ENCODE data around the gene ARHGAP6.
"Not testable (repeated sequence)": the region's sequence is repeated elsewhere in the genome, so short reads cannot be mapped to it uniquely, and the experiment has no call there.

The ARHGAP6 gene

DNA sequence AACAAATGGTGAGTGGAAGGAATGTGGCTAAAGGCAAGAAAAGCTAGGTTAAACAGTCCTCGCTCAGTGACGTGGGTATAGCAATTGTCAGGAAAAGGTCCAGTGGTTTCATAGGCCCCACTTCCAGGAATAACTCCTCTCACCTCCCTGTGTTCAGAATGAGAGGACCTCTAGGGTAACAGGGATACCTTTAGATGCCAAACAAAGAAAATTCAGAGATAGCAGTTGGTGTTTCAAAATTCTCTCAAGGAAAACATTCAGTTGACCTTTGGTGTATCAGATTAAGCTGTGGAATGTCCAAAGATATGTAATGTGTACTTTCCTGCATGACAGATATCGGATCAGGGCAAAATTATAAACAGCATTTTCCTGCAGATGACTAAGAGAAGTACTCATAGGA, 155.9 kb downstream of the ARHGAP6 start:
- no peak for DNase-seq

DNA sequence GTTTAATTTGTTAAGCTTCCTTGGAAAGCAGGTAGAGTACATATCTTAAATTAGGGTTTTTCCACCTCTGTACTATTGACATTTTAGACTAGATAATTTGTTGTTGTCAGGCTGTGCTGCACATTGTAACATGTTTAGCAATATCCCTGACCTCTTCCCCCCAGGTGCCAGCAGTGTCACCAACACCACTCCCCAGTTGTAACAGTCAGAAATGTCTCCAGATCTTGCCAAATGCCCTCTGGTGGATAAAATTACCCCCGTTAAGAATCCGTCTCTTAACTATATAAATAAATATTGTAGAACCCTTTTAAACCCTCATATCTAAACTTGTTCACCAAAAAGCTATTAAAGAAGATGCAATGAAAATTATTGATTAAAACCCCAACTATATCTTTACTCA, 161.5 kb downstream of the ARHGAP6 start:
- no peak for DNase-seq

DNA sequence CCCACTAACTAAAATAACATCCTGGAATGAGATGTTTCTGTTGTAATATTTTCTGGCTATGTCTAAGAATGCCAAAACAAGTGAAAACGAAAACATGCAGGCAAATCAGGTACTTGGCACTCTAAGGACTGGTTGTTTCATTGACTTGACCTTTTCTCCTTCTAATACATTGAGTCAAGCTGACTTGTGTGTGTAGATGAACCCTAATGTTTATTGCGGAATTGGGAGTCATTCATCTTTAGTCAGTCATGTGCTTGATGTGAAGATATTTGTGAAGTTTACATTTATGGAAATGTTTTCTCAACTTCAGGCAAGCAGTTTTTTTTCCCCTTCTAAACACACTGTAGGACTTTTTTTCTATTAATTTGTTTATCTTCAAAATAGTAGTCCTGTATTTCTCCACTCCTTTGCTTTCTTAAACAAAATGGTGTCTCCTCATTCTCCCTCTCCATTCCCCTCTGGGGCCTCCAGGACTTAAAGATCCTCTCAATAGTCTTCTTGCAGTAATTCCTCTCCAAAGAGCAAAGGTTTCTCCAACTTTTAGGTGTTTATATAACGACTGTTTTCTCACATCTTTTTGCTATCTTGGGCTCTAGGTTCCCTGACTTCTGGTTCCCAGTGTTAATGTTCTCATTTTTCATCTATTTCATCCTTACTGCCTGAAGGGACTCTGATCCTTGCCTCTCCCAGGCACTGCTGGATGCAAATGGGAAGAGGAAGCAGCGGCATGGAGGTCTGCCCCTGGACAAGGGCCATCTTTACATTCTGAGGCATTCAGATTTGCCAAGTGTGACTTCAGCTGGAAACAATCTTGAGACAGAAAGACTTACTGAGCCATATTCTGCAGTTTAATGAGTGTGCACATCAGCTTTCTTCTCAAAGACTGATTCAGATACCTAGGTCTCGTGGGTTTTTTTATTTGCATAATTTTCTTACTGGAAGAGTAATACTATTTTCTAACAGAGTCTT, 166.4 kb downstream of the ARHGAP6 start:
- no peak for DNase-seq

DNA sequence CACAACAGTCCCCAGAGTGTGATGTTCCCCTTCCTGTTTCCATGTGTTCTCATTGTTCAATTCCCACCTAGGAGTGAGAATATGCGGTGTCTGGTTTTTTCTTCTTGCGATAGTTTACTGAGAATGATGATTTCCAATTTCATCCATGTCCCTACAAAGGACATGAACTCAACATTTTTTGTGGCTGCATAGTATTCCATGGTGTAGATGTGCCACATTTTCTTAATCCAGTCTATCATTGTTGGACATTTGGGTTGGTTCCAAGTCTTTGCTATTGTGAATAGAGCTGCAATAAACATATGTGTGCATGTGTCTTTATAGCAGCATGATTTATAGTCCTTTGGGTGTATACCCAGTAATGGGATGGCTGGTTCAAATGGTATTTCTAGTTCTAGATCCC, 174.3 kb downstream of the ARHGAP6 start:
- not testable (repeated sequence) for DNase-seq

DNA sequence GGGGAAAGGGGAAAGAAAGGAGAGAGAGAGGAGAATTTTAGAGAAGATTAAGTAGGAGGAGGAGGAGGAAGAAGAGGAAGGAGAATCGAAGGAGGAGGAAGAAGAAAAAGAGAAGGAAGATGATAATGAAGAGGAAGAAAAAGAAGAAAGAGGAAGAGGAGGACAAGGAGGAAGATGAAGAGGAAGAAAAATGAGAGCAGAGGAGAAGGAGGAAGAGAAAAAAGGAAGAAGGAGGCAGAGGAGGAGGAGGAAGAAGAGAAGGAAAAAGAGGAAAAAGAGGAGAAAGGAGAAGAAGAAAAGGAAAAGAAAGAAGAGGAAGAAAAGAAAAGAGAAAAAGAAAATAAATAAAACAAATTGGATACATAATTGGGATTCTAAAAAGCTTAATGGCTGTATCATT, 181.4 kb downstream of the ARHGAP6 start:
- DNase-seq, result no peak

DNA sequence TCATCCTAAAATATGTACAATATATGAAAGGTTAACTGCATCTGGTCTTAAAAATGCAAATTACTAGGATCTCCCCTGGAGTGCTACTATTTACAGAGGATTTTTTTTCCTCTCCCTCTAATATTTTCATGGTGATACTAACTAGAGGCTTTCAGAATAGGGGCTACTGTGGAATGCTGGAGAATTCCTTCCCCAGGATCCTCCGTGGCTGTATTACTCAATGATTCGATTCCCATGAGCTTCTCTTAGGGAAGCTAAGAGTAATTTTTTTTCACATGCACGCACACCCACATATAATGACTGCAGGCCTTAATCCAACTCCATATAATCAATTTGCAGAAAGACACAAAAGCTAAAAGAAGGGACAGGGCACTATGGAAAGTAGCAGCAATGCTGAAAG, 184.7 kb downstream of the ARHGAP6 start:
- DNase-seq, result no peak

DNA sequence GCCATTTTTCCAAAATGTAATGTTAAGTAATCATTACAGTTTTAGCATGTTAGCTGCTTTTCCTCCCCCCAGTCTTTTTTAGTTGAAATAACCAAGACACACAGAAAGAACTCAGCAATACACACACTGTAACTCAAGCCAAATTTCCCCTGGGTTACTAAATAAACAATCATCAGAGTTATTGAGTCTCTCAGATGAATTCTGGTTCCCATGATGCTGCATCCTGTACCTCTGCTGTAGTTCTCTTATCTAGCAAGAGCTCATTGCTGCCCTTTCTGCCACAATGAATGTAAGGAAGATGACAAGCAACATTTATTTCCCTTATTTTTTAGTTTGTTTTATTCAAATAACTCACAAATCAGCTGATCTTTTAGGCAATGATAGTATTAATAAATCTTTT, 185.1 kb downstream of the ARHGAP6 start:
- no peak for DNase-seq

DNA sequence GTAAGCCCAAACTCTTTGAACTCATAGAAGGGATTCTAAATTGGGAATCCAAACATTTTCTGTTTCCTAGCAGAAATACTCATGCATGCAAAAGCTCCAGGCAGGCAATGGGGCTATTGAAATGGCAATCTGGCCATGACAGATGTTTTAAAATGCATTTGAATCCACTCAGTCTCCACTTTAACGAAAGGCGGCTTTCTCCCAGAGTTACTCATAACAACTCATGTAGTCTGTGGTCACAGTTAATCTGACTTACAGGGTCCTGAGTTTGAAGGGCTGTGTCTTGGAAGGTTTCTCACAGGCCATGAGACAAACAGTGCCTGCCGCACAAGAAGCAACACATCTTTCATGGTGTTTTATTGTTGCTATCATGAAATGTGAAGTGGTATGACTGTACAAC, 186.8 kb downstream of the ARHGAP6 start:
- no peak for DNase-seq

DNA sequence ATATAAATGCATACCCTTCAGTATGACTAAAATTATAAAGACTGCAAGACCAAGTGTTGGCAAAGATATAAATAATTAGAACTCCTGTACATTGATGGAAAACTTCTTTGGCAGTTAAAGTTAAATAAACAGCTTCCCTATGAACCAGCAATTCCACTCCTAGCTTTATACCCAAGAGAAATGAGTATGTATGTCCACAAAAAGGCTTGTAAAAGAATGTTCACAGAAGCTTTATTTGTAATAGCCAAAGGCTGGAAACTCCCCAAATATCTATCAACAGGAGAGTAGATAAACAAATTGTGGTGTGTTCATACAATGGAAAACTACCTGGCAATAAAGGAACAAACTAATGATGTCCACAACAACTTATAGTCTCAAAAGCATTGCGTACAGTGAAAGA, 187.7 kb downstream of the ARHGAP6 start:
- no peak for DNase-seq

DNA sequence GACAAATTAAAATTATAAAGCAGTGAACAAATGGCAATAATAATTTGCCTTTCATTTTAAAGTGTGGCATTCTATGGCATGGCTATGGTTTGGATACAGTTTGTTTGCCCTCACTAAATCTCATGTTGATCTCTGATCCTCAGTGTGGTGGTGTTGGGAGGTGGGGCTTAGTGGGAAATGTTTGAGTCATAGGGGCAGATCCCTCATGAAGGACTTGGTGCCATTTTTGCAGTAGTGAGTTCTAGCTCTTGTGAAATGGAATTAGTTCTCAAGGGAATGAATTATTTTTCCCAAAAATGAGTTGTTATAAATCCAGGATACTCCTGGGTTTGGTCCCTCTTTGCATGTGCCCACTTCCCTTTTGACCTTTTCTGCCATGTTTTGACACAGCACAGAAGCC, 191.1 kb downstream of the ARHGAP6 start:
- DNase-seq, result no peak

DNA sequence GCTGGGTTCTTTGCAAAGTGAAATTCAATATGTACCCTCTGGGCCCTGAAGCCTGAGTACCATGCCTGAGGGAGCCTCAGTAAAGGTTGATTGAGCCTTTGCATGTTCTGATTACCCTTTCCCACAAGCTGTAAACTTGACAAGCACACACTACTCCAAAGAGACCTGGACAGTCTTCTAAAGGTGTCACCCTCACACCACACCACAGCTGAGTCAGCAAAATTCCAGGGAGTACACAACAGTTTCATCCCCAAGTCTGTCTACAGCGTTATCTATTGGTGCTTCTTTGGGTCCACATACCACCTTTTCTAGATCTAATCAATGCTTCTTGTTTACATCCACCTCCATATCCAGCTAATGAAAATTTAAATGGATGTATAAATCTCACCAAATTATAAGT, 191.7 kb downstream of the ARHGAP6 start:
- DNase-seq, result no peak

DNA sequence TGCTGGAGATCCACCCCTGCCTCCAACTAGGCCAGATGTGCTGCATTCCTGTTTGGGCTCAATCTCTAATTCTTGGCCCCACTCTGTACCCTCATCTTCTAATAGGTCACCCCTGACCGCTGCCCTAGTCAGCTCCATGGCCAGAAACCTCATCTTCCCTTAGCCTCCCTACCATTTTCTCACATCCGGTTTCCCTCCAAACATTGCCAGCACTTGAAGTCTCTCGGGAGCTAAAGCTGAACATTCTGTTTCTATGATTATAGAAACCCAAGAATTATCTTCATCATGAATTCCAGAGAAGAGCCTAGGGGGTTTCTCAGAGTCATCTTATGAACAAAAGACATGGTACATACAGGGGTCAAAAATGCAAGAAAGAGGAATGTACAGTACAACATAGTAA, 192.8 kb downstream of the ARHGAP6 start:
- no peak for DNase-seq

DNA sequence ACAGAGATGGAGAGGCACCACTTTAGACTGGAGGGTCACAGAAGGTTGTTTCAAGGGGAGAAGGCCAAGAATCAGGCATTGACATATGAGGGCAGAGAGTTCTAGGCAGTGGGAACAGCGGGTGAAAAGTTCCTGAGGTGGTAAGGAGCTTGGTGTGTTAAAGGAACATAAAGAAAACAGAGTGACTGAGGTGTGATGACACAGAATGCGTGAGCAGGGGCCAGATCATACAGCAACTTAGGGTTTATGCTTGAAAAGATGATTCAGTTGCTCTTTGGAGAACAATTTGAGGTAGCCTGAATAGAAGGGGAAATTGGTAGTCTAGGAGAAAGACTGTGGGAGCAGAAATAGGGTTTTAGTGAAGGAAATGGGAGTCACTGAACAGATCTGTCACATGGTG, 193.3 kb downstream of the ARHGAP6 start:
- no peak for DNase-seq

DNA sequence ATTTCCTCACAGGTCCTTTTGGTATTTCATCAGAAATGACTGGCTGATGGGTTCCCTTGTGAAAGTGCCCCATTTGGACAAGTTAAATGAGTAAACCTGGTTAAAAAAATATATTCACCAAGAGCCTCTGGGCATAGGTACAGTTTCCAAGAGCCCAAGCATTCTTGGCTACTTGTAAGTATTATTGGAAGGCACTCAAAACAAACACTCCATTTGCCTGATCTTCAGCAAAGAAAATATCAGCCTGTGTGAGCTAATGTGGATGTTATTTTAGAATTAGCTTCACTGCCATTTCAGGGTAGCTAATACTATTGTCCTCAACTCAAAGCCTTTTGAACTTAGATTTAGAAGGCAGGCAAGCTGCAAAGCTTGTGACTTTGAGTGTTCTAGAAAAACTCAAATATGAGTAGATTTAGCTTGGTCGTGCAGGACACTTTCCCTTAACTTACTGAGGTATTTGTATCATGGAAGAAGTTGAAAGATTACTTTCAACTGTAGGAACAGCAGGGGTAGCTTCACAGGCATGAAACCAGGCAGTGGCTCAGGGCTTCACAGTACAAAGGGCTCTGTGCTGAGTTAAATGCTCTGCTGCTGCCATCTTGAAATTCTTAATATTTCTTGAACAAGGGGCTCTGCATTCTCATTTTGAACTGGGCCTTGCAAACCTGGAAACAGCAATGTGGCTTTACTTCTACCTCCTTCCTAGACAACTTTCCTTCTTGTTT, 195.3 kb downstream of the ARHGAP6 start:
- no peak for DNase-seq

DNA sequence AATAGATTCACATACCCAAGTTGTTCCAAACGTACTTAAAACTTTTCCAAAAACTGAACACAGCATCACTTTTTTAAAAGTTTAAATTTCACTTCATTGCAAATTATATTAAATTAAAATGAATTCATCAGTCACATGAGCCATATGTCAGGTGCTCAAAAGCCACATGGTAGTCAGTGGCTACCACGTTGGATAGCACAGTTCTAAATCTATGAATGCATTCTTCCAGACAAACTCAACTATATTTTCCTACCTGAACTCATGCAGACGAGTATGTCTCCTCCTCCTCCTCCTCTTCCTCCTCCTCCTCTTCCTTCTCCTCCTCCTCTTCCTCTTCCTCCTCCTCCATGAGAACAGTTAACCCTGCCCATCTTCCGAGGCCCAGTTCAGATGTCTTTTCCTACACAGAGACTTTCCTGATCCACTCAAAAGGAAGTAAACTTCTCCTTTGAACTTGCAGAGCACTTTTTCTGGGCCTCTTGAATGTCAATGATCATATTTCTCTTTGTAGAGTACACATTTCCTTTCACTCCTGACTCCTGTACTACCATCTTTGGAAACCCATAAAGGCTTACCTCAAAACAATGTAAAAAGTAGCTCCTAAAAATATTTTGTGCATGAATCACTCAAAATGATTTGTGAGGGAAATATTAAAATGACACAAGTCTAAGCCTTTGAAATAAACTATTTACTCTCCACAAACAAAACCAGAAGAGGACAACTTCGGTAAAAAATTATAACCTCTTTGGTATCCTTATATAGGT, 199.9 kb downstream of the ARHGAP6 start:
- DNase-seq, result no peak

DNA sequence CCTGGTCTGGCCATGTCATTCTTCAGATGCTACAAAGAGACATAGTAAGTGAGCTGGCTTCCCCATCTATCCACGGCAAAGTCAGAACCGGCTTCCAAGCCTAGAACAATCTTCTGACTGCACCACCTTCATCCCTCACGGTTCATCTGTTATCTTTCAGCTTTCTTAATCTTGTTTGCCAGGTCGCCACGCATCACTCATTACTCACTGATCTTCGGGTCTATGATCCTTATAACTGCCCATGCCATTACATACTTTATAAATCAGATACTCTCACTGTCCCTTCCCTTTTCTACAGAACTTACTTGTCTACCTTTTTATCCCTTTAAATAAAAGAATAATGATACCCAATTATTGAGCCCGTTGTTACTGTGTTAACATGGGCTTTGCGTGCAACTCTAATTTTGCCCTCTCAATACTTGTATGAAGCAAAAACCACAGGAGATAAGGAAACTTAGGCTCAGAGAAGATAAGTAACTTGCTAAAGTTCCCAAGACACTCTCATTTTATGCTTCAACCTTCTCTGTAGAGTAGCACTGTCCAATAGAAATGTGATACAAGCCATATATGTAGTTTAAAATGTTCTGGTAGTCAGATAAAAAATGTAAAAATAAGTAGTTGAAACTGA, 200.8 kb downstream of the ARHGAP6 start:
- no peak for DNase-seq

DNA sequence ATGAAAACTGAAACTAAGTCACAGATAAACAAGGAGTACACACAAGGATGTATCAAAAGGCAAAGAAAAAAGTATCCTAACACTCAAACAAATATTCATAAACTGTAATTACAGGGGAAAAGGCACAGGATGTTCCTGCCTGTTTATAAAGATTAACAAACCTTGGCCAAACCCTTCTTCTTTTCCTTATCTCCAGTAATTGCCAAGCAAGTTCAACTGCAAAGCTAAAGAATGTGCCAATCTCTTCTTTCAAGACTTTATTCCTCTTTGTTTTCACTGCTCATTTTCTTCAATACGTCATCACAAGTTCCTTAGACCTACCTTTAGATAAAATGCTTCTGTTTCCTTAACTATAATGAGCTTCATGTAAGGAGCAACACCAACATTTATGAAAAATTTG, 201.3 kb downstream of the ARHGAP6 start:
- no peak for DNase-seq

DNA sequence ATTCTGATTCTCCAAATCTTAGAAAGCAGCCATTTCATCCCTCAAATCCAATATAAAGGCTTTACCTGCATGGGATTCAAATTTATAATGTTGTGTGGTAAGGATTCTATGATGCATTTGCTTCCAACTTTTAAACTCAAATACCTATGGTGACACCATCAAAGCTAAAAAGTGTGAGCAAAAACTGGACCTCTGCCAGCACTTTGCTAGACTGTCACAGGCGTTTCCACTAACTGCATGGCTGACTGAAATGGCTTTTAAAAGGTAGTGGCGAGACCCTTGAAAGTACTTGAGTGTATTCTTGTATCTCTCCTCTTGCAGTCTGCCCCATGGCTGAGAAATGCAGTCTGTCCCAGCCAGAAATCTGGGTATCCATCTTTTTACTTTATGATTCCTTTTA, 203.1 kb downstream of the ARHGAP6 start:
- DNase-seq, result no peak

DNA sequence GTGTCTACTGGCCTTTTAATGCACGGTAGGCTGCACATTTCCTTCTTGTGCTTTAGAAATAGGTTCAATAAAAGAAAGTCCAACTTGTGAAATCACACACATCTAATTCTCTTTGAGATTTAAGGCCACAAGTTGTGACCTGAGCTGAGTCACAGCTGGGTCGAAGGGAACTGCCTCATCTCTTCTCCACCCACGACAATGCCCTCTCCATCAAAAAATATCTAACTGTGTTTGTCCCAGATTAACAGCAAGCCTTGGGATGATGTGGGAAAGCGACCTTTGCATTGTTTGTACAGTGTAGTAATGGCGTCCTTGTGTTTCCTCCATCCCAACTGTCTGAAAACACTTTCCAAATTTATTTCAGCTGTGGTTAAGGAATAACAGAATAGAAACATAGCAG, 203.6 kb downstream of the ARHGAP6 start:
- DNase-seq, result no peak

DNA sequence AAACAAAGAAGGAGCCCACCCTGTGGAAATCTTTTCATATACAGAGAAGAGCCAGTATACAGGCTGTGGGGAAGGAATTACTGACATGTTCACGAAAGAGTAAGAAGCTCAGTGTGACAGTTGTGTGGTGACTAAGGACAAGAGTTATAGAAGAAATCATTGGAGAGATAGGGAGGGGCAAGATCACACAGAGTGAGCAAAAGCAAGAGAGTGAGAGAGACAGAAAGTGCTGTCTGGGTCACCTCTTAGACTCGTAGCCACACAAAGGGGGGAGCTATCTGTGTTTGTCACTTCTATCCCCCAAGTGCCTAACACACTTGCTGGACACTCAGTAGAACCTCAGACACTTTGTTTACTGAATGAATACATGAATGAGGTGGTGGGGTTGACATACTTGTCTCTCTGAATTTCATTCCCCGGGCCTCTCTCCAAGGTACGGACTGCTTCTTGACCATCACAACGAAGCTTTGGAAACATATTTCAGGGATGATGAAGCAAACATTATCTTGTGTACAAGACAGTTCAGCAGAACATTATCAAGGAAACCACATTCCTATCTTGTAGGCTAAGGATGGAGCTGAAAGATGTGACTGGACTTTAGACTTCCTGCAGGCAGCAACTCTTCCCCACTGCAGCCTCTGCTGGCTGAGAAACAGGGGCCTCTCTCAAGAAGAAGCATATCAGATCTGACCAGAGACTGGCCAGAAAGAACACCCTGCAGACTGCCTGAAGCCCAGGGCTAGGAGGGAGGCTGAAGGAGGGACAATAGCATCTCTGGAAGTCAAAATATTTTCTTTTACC, 204.3 kb downstream of the ARHGAP6 start:
- DNase-seq, result no peak

DNA sequence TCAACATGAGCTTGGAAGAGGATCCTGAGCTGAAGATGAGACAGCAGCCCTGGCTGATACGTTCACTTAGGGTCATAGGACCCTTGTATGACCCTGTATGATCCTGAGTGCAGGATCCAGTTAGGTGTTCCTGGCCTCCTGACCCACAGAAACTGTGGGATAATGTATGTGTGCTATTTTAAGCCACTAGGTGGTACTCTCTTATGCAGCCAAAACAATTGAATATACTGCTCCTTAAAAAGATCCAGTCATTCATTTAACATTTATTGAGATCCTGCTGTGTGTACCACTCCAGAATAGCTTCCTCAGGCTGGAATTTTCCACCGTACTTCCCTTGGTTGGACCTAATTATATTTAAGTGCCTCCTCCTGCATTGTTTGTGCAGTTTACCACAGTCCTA, 205.4 kb downstream of the ARHGAP6 start:
- DNase-seq, result no peak

DNA sequence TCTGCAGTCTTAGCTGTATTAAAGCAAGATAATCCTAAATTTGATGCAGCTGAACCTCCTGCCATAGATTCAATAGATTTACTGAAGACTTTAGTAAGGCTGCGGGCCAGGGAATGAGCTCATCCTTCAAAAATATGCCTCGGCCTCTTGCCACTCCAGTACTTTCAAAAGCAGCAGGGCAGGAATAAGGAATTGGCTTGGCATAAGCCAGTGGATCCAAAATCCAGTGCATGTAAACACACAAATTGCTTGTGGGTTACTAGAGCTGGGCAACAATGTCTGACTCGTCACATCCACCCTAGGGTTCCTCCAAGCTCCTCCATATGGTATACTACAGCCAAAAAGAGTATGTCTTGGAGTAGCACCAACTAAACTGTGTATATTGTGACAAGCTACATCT, 207.6 kb downstream of the ARHGAP6 start:
- DNase-seq, result no peak
